ENCODE results near the gene FAM20B.

Gene FAM20B

GRCh38 chr1:179048339-179049124, 22.8 kb downstream of the FAM20B start:
- DNase-seq (ENCODE audit: low read depth in 2 of 2) = no peak

GRCh38 chr1:179052776-179053175, 27.1 kb downstream of the FAM20B start:
- no peak for DNase-seq (ENCODE audit: low read depth in 2 of 2)

DNA sequence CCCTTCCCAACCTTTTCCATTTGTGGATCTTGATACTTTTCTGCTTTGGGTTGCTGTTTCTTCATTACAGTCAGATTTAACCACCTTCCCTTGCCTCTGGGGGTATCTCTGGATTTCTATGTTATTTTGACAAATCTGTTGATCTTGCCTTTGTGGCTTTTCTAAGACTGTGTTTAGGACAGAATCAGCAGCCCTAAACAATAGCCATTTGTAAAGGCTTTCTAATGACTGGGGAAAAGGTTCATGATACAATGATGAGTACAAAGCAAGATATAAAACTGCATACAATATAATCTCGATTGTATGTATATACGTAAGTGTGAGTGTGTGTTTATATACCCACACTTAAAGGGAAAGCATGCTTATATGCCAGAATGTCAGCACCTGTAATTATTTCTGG, 27.8 kb downstream of the FAM20B start:
- DNase-seq (ENCODE audit: low read depth in 2 of 2) = no peak

GRCh38 chr1:179055937-179056336, 30.2 kb downstream of the FAM20B start:
- DNase-seq (ENCODE audit: low read depth in 2 of 2) = no peak

DNA sequence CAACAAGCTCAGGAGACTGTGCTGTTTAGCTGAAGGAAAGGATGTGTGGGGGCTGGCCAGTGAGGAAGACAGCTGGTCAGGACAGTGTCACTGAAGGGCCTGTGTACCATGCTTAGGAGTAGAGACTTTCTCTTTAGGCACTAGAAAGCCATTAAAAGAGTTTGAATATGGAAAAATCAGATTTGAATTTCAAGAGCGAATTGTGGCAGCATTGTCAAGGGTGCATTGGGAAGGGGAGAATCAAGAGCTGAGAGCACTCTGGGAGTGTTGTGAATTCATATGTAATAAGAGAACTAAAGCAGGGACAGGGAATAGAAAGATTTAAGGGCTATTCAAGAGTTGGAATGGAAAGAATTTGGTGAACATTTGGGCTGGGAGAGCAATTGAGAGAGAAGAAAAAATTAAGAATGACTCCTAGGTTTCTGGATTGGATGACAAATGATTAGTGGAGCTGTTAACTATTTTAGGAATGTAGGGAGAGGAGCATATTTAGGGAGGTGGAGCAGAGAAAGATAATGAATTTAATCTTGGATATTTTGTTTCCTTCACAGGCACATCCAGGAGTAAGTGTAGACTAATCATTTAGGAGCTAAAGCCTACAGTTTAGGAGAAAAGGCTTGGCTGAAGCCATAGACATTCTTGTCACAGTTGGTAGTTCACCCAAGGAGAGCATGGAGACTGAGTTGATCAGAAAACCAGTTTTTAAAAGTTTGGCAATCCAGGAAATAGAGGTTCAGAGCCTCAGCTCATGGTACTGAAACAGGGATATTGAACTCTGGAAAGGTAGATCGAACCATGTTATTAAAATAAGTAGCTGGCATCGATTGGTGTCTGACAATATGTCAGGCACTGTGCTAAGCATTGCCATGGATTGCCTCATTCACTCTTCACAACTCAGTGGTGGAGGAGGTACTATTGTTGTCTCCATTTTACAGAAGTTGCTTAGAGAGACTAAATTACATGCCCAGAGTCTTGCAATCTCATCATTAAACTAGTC, 33.1 kb downstream of the FAM20B start:
- DNase-seq (ENCODE audit: low read depth in 2 of 2) = no peak

- no peak for DNase-seq (ENCODE audit: low read depth in 2 of 2)
Measured at GRCh38 chr1:179061360-179062282, 35.9 kb downstream of the FAM20B start.

GRCh38 chr1:179066471-179066870, 40.8 kb downstream of the FAM20B start:
- no peak for DNase-seq (ENCODE audit: low read depth in 2 of 2)

- no peak for DNase-seq (ENCODE audit: low read depth in 2 of 2)
Measured at GRCh38 chr1:179077396-179077795, 51.7 kb downstream of the FAM20B start.

DNA sequence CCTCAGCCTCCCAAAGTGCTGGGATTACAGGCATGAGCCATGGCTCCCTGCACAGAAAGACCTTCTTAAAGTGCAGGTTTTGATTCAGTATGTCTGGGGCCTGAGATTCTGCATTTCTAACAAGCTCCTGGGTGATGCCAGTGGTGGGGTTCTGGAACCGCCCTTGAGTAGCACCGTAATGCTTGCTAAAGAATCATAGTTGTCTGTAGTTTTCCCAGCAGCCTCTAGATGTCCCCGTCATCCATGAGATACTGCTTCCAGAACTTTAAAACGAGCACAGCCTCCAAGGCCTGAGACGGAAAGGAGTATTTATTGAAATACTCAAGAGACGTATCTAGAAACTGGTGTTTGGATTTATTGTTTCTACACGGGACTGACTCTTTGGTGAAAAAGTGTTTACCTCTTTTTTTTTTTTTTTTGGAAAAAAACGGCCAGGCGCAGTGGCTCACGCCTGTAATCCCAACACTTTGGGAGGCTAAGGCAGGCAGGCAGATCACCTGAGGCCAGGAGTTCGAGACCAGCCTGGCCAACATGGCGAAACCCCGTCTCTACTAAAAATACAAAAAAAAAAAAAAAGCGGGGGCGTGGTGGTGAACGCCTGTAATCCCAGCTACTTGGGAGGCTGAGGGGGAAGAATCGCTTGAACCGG, 53.5 kb downstream of the FAM20B start:
- DNase-seq (ENCODE audit: low read depth in 2 of 2) = peak; percentile 18 to 28

GRCh38 chr1:179080866-179081686, 55.4 kb downstream of the FAM20B start:
- DNase-seq (ENCODE audit: low read depth in 2 of 2) = peak in 1 of 2 donors; percentile 16

DNA sequence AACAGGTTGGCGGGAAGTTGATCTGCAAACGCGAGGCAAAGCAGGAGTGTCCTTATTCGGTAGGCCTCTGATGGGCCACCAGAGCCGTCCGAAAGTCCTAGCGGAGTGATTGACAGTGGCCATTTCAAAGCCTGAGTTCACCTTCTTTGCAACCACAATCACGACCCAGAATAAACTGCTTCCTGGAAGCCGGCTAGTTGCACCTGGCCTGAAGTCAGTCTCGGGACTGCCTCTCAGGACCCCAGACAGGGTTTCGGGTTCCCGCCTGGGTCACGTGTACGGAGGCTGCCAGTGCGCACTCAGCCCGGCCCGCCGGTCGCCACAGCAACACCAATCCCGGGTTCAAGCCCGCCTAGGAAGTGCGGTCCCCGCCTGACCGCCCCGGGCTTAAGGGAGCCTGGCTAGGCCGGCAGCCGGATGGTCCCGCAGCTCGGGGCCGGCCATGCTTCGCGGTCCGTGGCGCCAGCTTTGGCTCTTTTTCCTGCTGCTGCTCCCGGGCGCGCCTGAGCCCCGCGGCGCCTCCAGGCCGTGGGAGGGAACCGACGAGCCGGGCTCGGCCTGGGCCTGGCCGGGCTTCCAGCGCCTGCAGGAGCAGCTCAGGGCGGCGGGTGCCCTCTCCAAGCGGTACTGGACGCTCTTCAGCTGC, 56.1 kb downstream of the FAM20B start, which contains the start of gene TOR3A:
Gene TOR3A (plus strand): TSS at position 384 of the 646 bp plus-strand sequence. CDS start 59 bp downstream, at position 443.
- peak; percentile 65 to 82 for DNase-seq (ENCODE audit: low read depth in 2 of 2)

DNA sequence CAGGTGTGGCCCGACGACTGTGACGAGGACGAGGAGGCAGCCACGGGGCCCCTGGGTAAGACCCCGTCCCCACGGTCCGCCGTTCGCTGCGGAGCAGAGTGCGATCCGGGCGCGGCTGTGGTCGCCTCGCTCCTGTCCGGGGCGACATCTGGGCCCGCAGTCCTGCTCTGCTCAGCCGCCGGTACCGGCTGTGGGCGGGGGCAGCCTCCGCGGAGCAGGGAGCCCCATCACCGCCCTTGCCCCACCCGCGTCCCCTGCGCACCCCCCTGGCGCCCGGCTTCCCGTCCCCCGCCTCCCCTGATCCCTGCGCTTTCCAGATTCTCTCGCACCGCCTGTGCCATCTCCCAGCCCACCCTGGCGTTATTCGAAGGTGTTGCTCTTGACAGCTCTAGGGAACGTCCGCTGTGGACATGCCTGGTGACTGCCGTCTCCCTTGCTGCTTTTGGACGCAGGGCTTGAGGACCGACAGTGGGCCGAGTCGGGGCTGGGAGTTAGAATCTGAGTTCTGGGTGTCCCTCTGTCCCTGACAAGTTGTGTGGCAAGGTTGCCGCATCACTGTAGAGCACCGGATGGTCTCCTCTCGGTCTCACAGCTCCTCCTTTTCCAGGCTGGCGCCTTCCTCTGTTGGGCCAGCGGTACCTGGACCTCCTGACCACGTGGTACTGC, 56.8 kb downstream of the FAM20B start:
- DNase-seq (ENCODE audit: low read depth in 2 of 2) = peak; percentile 12 to 27

GRCh38 chr1:179082999-179083335, 57.3 kb downstream of the FAM20B start:
- DNase-seq (ENCODE audit: low read depth in 2 of 2) = peak in 1 of 2 donors; percentile 13

- DNase-seq (ENCODE audit: low read depth in 2 of 2) = no peak
Measured at GRCh38 chr1:179083533-179083932, 57.8 kb downstream of the FAM20B start.

DNA sequence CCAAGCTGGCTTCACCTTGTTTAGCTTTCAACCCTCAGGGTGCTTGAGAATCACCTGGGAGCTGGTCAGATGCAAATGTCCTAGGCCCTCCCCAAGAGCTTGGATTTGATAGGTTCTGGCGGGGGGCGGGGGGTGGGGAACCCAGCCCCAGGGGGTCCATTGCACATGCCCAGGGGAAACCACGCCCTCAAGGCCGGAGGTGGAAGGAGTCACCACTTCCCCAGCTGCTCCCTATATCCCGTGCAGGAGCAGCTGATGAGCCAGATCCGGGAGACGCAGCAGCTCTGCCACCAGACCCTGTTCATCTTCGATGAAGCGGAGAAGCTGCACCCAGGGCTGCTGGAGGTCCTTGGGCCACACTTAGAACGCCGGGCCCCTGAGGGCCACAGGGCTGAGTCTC, 62.0 kb downstream of the FAM20B start:
- DNase-seq (ENCODE audit: low read depth in 2 of 2) = no peak

DNA sequence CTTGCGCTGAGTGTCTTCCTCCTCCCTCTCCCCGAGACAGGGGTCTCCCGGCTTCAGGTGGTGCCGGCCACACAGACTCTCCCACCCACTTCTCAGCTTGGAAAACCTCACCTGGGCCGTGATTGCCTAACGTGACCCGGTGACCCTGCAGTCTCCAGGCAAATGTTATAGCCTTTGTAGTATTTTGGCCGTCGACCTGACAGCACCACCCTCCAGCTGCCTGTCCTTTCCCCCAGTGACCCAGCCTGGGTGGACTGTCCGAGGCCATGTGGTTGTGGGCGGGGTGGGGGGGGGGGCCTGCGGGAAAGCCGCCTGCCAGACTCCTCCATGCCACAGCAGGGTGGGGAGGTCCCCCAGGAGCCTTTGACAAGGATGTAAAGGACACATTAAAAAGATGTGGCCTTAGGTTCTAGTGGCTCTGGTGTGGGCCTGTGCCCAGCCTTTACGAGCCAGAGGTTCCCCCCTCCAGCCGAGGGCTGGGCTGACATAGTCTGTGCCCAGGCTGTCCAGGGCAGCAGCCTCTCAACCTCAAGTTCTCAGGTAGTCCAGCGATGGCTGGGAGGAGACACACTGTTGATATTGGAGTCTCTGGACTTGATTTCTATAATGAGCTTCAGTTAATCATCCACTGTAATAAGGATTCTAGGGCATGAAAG, 64.3 kb downstream of the FAM20B start:
- DNase-seq (ENCODE audit: low read depth in 2 of 2) = no peak

- no peak for DNase-seq (ENCODE audit: low read depth in 2 of 2)
Measured at GRCh38 chr1:179090522-179090921, 64.8 kb downstream of the FAM20B start.

DNA sequence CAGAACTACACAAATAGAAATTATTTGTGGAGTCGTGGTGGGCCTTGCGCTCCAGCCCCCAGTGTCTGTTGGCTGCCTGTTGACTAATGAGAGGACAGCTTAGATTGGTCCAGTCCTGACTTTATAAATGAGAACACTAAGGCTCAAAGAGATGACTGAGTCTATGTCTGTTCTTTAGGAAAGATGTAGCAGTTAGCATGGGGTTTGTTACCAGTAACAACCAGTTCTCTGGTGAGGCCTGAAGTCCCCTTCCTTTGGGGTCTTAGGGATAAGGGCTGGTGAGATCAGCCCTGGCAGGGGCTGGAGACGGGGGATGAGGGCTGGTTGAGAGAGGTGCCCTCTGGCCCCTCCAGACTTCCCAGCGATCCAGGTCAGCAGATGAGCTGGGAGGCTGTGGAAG, 65.2 kb downstream of the FAM20B start:
- no peak for DNase-seq (ENCODE audit: low read depth in 2 of 2)
